SK-N-SH treated with all-trans-retinoic acid at 6 μM for 48 hours (cell line): ENCODE measurements around the gene HELZ2.
A peak's percentile ranks its signal among the peaks of the same experiment; 100 is the strongest.

Experiments
- ATAC-seq: fragments of 200-7000 bp; cut with Tn5 transposase; 3 replicates; pipeline ENCODE4 v1.9.1; 2020; ENCODE audit warnings: mild to moderate bottlenecking, moderate library complexity
- ARNTL ChIP-seq: fragments of 450-650 bp; formaldehyde crosslinking; IDR thresholded peaks from 2 replicates; pipeline ENCODE4 v1.5.0; 2020; ENCODE audit warnings: low read depth, mild to moderate bottlenecking, moderate library complexity, borderline replicate concordance
- BACH2 ChIP-seq: fragments of 250-450 bp; sonication (Bioruptor Pico); IDR thresholded peaks from 2 replicates; pipeline ENCODE4 v1.9.0; 2021; ENCODE audit warnings: mild to moderate bottlenecking, borderline replicate concordance
- CSDC2 ChIP-seq: fragments of 250-450 bp; sonication (Bioruptor Pico); IDR thresholded peaks from 2 replicates; pipeline ENCODE4 v1.5.0; 2020; ENCODE audit warnings: mild to moderate bottlenecking, moderate library complexity
- ESRRG ChIP-seq: fragments of 250-450 bp; sonication (Bioruptor Pico); IDR thresholded peaks from 2 replicates; pipeline ENCODE4 v1.6.1; 2021; ENCODE audit warnings: mild to moderate bottlenecking
- GLIS3 ChIP-seq: fragments of 250-450 bp; sonication (Bioruptor Pico); IDR thresholded peaks from 2 replicates; pipeline ENCODE4 v1.5.0; 2020; ENCODE audit warnings: mild to moderate bottlenecking, moderate library complexity
- ISL1 ChIP-seq: fragments of 250-450 bp; sonication (Bioruptor Pico); IDR thresholded peaks from 2 replicates; pipeline ENCODE4 v2.1.2; 2022; ENCODE audit warnings: mild to moderate bottlenecking, moderate library complexity
- OSR1 ChIP-seq: fragments of 250-450 bp; sonication (Bioruptor Pico); IDR thresholded peaks from 2 replicates; pipeline ENCODE4 v1.8.0; 2022; ENCODE audit warnings: moderate library complexity, mild to moderate bottlenecking, inconsistent platforms
- PATZ1 ChIP-seq: fragments of 250-450 bp; sonication (Bioruptor Pico); IDR thresholded peaks from 2 replicates; pipeline ENCODE4 v1.8.0; 2020; ENCODE audit warnings: mild to moderate bottlenecking, moderate library complexity, borderline replicate concordance
- PPARA ChIP-seq: fragments of 250-450 bp; sonication (Bioruptor Pico); IDR thresholded peaks from 2 replicates; pipeline ENCODE4 v1.5.0; 2020; ENCODE audit warnings: mild to moderate bottlenecking, borderline replicate concordance
- RARB ChIP-seq: fragments of 250-450 bp; sonication (Bioruptor Pico); IDR thresholded peaks from 2 replicates; pipeline ENCODE4 v1.8.0; 2021; ENCODE audit warnings: mild to moderate bottlenecking, moderate library complexity
- SNAI2 ChIP-seq: fragments of 250-450 bp; sonication (Bioruptor Pico); IDR thresholded peaks from 2 replicates; pipeline ENCODE4 v1.5.0; 2020; ENCODE audit warnings: mild to moderate bottlenecking, moderate library complexity
- TCF4 ChIP-seq: fragments of 250-450 bp; sonication (Bioruptor Pico); IDR thresholded peaks from 2 replicates; pipeline ENCODE4 v1.8.0; 2021; ENCODE audit warnings: mild to moderate bottlenecking, moderate library complexity, borderline replicate concordance
- TOX ChIP-seq: fragments of 250-450 bp; sonication (Bioruptor Pico); IDR thresholded peaks from 2 replicates; pipeline ENCODE4 v1.8.0; 2021; ENCODE audit warnings: mild to moderate bottlenecking, moderate library complexity, borderline replicate concordance
- ZC3H10 ChIP-seq: fragments of 250-450 bp; sonication (Bioruptor Pico); IDR thresholded peaks from 2 replicates; pipeline ENCODE4 v1.5.1; 2021; ENCODE audit warnings: mild to moderate bottlenecking, moderate library complexity
- ZFP3 ChIP-seq: fragments of 250-450 bp; sonication (Bioruptor Pico); IDR thresholded peaks from 2 replicates; pipeline ENCODE4 v1.5.0; 2020; ENCODE audit warnings: mild to moderate bottlenecking, moderate library complexity
- ZNF70 ChIP-seq: fragments of 450-650 bp; formaldehyde crosslinking; IDR thresholded peaks from 2 replicates; pipeline ENCODE4 v1.5.0; 2020; ENCODE audit warnings: mild to moderate bottlenecking, moderate library complexity
- ZNF8 ChIP-seq: fragments of 450-650 bp; formaldehyde crosslinking; IDR thresholded peaks from 2 replicates; pipeline ENCODE4 v1.5.0; 2020; ENCODE audit warnings: mild to moderate bottlenecking, moderate library complexity
- TF ChIP-seq, protein P1 (sequence below): fragments of 250-450 bp; sonication (Bioruptor Pico); IDR thresholded peaks from 2 replicates; pipeline ENCODE4 v1.5.0; 2020; ENCODE audit warnings: mild to moderate bottlenecking, moderate library complexity
- TF ChIP-seq, protein P2 (sequence below): fragments of 250-450 bp; sonication (Bioruptor Pico); IDR thresholded peaks from 2 replicates; pipeline ENCODE4 v1.5.1; 2020; ENCODE audit warnings: low read depth, mild to moderate bottlenecking, moderate library complexity
- TF ChIP-seq, protein P3 (sequence below): fragments of 250-450 bp; sonication (Bioruptor Pico); IDR thresholded peaks from 2 replicates; pipeline ENCODE4 v1.5.1; 2021; ENCODE audit warnings: mild to moderate bottlenecking, moderate library complexity

Gene HELZ2

GRCh38 chr20:63576311-63576710, 2.3 kb upstream of the HELZ2 start:
- TF ChIP-seq OSR1 (CRISPR knock-in tag), result no peak
- no peak for TF ChIP-seq CSDC2 (CRISPR knock-in tag)
- TF ChIP-seq, protein P1, sequence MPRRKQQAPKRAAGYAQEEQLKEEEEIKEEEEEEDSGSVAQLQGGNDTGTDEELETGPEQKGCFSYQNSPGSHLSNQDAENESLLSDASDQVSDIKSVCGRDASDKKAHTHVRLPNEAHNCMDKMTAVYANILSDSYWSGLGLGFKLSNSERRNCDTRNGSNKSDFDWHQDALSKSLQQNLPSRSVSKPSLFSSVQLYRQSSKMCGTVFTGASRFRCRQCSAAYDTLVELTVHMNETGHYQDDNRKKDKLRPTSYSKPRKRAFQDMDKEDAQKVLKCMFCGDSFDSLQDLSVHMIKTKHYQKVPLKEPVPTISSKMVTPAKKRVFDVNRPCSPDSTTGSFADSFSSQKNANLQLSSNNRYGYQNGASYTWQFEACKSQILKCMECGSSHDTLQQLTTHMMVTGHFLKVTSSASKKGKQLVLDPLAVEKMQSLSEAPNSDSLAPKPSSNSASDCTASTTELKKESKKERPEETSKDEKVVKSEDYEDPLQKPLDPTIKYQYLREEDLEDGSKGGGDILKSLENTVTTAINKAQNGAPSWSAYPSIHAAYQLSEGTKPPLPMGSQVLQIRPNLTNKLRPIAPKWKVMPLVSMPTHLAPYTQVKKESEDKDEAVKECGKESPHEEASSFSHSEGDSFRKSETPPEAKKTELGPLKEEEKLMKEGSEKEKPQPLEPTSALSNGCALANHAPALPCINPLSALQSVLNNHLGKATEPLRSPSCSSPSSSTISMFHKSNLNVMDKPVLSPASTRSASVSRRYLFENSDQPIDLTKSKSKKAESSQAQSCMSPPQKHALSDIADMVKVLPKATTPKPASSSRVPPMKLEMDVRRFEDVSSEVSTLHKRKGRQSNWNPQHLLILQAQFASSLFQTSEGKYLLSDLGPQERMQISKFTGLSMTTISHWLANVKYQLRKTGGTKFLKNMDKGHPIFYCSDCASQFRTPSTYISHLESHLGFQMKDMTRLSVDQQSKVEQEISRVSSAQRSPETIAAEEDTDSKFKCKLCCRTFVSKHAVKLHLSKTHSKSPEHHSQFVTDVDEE, result no peak
- TF ChIP-seq BACH2 (CRISPR knock-in tag), result no peak
- no peak for TF ChIP-seq TCF4 (CRISPR knock-in tag)
- TF ChIP-seq GLIS3, result no peak
- no peak for TF ChIP-seq SNAI2 (CRISPR knock-in tag)
- TF ChIP-seq ZNF8 (CRISPR knock-in tag), result no peak
- no peak for TF ChIP-seq ZFP3 (CRISPR knock-in tag)
- TF ChIP-seq ZNF70 (CRISPR knock-in tag), result no peak
- no peak for TF ChIP-seq ESRRG (CRISPR knock-in tag)
- no peak for TF ChIP-seq PPARA (CRISPR knock-in tag)
- no peak for ATAC-seq

DNA sequence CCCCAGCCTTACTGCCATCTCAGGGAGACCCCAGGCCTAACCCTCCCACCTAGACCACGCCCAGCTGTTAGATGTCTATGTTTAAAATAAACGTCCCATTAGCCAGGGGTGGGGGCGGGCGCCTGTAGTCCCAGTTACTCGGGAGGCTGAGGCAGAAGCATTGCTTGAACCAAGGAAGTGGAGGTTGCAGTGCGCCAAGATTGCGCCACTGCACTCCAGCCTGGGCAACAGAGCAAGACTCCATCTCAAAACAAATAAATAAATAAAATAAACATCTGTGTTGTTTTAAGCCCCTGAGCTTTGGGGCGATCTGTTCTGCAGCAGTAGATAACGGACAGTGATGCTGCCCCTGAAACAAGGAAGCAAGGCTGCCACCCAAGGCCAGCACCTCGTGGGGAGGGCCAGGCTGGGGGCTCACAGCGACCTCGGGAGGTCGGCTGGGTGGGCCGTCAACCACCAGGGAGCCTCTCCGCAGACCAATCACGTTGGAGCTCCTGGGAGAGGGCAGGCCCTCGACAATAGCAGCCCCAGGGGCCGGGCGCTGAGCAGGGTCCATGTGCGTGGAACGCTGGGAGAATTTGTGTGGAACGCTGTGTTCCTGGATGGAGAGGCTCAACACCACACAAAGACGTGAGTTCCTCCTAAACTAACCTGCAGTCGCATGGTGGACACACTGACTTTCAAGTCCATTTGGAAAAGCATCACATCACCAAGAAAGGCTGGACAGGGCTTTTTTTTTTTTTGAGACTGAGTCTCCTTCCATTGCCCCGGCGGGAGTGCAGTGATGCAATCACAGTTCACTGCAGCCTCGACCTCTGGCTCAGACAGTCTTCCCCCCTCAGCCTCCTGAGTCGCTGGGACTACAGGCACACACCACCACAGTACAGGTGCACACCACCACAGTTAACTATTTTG, 1.0 kb upstream of the HELZ2 start:
- ATAC-seq, result no peak

GRCh38 chr20:63573647-63574131, 350 bp downstream of the HELZ2 start:
- peak; percentile 58 for ATAC-seq

More for the DNA sequence above, 1.0 kb upstream of the HELZ2 start:
- TF ChIP-seq ZC3H10 (CRISPR knock-in tag) (no peak), RARB (CRISPR knock-in tag) (no peak), OSR1 (CRISPR knock-in tag) (no peak), GLIS3 (no peak), ZNF70 (CRISPR knock-in tag) (no peak), ARNTL (CRISPR knock-in tag) (no peak), PPARA (CRISPR knock-in tag) (no peak), ZFP3 (CRISPR knock-in tag) (no peak), ZNF8 (CRISPR knock-in tag) (no peak)

GRCh38 chr20:63572788-63573646, 1.0 kb downstream of the HELZ2 start:
- ATAC-seq, result peak; percentile 15
- TF ChIP-seq RARB (CRISPR knock-in tag), result no peak
- no peak for TF ChIP-seq PATZ1 (CRISPR knock-in tag)
- TF ChIP-seq TOX, result no peak
- TF ChIP-seq, protein P2, sequence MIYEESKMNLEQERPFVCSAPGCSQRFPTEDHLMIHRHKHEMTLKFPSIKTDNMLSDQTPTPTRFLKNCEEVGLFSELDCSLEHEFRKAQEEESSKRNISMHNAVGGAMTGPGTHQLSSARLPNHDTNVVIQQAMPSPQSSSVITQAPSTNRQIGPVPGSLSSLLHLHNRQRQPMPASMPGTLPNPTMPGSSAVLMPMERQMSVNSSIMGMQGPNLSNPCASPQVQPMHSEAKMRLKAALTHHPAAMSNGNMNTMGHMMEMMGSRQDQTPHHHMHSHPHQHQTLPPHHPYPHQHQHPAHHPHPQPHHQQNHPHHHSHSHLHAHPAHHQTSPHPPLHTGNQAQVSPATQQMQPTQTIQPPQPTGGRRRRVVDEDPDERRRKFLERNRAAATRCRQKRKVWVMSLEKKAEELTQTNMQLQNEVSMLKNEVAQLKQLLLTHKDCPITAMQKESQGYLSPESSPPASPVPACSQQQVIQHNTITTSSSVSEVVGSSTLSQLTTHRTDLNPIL (CRISPR knock-in tag), result no peak
- no peak for TF ChIP-seq ZNF8 (CRISPR knock-in tag)
- TF ChIP-seq BACH2 (CRISPR knock-in tag), result no peak
- no peak for TF ChIP-seq ISL1 (CRISPR knock-in tag)
- TF ChIP-seq PPARA (CRISPR knock-in tag), result no peak
- TF ChIP-seq, protein P3, sequence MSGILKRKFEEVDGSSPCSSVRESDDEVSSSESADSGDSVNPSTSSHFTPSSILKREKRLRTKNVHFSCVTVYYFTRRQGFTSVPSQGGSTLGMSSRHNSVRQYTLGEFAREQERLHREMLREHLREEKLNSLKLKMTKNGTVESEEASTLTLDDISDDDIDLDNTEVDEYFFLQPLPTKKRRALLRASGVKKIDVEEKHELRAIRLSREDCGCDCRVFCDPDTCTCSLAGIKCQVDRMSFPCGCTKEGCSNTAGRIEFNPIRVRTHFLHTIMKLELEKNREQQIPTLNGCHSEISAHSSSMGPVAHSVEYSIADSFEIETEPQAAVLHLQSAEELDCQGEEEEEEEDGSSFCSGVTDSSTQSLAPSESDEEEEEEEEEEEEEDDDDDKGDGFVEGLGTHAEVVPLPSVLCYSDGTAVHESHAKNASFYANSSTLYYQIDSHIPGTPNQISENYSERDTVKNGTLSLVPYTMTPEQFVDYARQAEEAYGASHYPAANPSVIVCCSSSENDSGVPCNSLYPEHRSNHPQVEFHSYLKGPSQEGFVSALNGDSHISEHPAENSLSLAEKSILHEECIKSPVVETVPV (CRISPR knock-in tag), result no peak
- no peak for TF ChIP-seq TCF4 (CRISPR knock-in tag)
- no peak for TF ChIP-seq SNAI2 (CRISPR knock-in tag)
- no peak for TF ChIP-seq ARNTL (CRISPR knock-in tag)
- TF ChIP-seq GLIS3, result no peak

More at GRCh38 chr20:63573647-63574131, 350 bp downstream of the HELZ2 start:
- no peak for TF ChIP-seq ARNTL (CRISPR knock-in tag)
- TF ChIP-seq, protein P1, result no peak
